ENCODE data around the gene STXBP1.
"Not testable (repeated sequence)": the region's sequence is repeated elsewhere in the genome, so short reads cannot be mapped to it uniquely, and the experiment has no call there.

Gene STXBP1

GRCh38 chr9:127614961-127615360 is 2.9 kb downstream of the STXBP1 start:
- DNase-seq (ENCODE audit: low read depth in 2 of 2): no peak

- DNase-seq (ENCODE audit: low read depth in 2 of 2): not testable (repeated sequence)
These were observed 9.4 kb downstream of the STXBP1 start for GRCh38 chr9:127621339-127621970.

DNA sequence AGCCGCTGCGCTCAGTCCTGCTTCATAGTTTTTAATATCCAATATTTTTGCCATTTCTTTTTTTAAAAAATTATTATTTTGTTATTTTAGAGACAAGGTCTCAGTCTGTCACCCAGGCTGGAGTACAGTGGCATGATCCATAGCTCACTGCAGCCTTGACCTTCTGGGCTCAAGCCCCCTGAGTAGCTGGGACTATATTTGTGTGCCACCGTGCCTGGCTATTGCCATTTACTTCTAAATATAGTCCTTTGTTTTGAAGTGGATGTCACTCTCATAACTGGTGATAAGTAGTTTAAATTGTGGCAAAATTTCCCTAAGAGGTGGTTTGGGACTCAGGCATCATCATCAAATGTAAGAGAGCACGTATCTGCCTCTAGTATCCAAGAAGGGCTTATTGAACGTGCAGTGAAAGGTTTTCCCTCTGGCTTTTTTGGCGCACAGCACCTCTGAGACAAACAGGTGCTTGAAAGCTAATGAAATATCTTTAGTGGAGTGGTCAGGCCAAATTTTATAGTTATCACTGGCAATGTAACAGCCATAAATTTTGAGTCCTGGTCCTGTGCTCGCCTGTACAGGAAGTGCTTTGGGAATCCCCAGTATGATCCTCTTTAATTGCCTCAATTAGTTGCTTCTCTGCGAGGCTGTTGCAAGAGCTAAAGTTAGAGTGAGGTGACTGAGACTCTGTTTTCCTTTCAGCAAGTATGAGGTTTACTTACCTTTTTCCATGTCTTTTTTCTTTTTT is 14.8 kb downstream of the STXBP1 start:
- no peak for DNase-seq (ENCODE audit: low read depth in 2 of 2)

DNA sequence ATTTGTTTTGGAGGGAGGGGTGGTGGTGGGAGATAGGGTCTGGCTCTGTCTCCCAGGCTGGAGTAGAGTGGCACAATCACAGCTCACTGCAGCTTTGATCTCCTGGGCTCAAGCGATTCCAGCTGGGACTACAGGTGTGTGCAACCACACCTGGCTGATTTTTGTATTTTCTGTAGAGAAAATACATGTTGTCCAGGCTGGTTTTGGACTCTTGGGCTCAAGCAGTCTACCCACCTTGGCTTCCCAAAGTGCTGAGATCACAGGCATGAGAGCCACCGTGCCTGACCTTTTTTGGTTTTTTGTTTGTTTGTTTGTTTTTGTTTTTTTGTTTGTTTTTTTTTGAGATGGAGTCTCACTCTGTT is 15.4 kb downstream of the STXBP1 start:
- no peak for DNase-seq (ENCODE audit: low read depth in 2 of 2)

DNA sequence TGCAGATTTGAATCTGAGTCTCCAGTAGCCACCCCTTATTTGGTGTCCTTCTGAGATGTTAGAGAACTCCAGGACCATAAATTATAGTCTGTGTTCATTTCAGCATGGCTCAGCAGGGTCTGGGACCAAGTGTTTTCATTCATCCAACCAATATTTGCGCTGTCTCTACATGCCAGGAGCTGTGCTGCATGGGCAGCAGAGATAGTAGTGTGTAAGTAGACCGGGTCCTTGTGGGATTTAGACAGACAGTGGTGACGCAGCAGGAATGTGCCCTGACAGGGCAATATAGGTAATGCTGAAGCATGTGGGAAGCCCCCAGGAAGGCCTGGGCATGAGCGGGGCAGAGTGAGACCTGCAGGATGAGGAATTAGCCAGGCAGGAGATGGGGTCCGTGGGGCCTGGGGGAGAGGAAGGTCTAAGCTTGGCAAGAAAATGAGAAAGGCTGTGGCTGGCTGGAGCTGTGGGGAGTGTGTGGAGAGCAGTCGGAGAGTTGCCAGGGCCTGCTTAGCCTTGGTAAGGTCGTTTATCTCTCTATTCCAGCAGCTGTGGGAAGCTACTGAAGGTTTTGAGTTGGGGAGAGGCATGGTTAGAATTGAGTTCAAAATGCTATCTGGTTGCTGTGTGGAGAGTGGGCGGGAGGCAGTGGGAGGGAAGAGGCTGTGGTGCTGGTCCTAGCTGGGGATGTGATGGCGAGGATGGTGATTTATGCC is 16.8 kb downstream of the STXBP1 start:
- DNase-seq (ENCODE audit: low read depth in 2 of 2): no peak

- DNase-seq (ENCODE audit: low read depth in 2 of 2): no peak
These were observed 17.5 kb downstream of the STXBP1 start for GRCh38 chr9:127629468-127630081.

- no peak for DNase-seq (ENCODE audit: low read depth in 2 of 2)
These were observed 21.3 kb downstream of the STXBP1 start for GRCh38 chr9:127633216-127633862.

DNA sequence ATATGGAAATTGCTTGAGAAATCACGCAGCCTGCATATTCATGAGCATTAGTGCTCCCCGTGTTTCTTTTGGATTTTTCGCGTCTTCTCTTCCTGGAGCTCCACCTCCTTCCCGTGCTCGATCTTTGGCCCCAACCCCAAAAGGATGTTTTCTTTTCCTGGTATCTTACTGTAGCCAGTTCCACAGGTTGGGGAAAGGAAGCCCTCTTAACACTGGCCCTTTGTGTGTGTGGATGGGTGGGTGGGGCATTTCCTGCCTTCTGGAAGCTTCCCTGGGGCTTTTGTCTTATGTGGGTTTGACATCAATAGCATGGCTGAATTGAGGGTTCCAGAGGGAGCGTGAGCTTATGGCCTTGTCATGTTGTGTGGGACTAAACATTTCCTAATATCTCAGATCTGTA is 21.9 kb downstream of the STXBP1 start:
- DNase-seq (ENCODE audit: low read depth in 2 of 2): no peak

- no peak for DNase-seq (ENCODE audit: low read depth in 2 of 2)
These were observed 22.6 kb downstream of the STXBP1 start for GRCh38 chr9:127634698-127635097.

DNA sequence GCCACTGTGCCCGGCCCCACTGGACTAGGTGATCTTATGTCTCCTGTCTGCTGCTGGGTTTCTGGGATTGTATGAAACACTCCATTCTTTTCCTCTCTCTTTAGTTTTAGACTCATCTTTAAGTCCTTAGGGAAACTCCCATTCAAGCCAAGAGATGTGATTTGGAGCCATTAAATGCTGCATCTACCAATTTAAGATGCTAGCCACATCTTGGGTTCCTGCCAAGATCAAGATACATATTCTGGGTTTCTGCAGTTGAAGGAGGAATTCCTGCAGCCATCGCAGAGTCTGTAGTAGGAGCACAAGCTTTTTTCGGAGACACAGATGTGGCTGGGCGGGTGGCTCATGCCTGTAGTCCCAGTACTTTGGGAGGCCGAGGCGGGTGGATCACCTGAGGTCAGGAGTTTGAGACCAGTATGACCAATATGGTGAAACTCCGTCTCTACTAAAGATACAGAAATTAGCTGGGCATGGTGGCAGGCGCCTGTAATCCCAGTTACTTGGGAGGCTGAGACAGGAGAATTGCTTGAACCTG is 23.2 kb downstream of the STXBP1 start:
- no peak for DNase-seq (ENCODE audit: low read depth in 2 of 2)

DNA sequence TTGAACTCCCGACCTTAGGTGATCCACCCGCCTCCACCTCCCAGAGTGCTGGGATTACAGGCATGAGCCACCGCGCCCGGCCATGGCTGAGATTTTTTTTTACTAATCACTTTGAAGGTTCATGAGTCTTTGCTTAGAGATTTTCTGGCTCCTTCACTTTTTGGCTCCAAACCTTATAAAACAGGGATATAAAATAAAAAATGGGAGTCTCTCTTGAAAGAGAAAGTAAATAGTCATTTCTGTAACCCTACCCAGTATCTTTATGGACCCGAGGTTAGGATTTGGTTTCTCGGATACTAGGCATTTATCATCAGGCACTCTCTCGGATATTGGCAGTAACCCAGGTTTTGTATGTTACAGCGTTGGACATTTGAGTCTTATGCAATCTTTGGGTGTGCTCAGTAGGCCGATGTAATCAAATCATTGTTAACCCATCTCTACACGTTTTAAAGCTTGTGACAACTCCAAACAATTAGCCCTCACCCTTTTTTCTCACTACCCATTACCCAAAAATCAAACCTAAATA is 25.3 kb downstream of the STXBP1 start:
- no peak for DNase-seq (ENCODE audit: low read depth in 2 of 2)

DNA sequence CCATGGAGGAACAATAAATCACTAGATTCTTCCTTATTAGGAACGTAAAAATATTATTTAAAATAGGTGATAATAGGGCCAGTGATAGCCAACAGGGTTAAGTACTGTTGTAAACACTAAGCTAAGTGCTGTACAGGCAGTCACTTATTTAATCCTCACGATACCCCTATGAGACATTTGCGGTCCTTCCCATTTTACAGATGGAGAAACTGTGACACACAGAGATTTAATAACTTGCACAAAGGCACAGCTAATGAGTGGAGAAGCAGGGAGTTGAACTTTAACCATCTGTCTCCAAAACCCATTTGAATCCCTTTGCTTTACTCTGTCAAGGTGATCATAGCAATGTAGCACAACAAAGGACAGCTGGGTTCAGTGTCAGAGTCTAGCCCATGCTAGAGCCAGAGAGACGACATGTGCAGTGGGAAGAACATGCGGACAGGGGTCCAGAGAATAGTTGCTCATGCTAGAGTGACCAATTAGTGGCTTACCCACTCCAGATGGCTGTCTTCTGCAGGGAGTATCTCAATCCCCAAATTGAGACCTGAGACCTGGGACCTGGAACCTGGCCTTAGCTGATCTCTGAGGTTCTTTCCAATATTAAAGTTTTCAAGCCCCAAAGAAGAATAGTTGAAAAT is 28.9 kb downstream of the STXBP1 start:
- DNase-seq (ENCODE audit: low read depth in 2 of 2): no peak

DNA sequence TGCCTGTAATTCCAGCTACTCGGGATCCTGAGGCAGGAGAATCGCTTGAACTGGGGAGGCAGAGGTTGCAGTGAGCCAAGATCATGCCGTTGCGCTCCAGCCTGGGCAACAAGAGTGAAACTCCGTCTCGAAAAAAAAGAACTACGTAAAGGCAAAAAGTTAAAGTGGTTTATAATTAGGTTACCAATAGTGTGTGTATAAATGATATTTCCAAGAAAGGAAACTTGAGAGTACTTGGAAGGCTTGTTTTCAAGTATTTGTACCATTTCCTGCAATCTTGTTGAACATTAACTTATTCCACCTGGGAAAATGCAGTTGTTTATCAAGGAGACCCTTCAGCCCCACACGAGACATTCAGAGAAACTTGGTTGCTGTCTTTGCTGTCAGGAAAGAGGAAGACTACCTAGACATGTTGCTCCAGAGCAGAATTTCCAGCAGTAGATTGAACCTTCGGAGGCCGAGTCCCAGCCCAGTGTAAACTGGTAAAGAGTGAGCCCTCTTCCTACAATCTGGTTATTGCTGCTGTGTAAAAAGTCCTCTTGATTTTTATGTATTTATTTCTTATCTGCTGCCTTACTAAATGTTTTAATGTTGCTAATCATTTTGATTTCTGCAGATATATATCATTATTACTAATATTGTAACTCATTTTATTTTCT is 30.1 kb downstream of the STXBP1 start:
- no peak for DNase-seq (ENCODE audit: low read depth in 2 of 2)

- no peak for DNase-seq (ENCODE audit: low read depth in 2 of 2)
These were observed 32.2 kb downstream of the STXBP1 start for GRCh38 chr9:127644146-127644827.

GRCh38 chr9:127644943-127645342 is 32.9 kb downstream of the STXBP1 start:
- DNase-seq (ENCODE audit: low read depth in 2 of 2): no peak

DNA sequence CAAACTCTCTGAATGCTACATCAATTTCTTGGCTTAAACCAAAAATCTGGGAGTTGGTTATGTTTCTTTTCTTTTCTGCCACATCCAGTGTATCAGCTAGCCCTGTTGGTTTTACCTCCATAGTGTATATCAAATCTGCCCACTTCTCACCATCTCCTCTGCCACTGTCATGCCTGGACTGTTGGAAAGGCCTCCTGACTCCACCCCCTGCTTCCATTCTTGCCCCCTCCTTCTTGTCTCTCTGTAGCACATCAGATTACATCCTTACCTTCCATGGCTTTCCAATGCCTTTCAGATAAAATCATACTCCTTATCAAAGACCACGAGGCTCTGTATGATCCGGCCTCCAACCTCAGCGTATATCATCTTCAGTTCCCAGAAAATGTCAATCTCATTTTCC is 35.4 kb downstream of the STXBP1 start:
- DNase-seq (ENCODE audit: low read depth in 2 of 2): no peak

DNA sequence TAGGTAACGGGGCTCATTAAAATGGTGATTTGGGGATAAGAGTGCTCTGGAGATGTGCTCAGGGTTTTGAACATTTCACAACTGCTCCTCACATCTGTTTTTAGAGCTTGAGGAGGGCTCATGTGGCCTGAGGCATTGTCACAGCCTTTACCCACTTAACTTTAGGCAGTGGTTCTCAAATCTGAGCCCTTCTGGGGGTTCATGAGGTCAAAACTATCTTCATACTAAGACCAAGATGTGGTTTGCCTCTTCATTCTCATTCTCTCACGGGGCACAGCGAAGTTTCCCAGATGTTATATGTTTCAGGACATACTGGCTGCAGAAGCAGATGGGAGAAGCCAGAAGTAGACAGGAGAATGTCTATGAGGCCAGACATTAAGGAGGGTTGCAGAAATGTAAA is 38.4 kb downstream of the STXBP1 start:
- no peak for DNase-seq (ENCODE audit: low read depth in 2 of 2)

DNA sequence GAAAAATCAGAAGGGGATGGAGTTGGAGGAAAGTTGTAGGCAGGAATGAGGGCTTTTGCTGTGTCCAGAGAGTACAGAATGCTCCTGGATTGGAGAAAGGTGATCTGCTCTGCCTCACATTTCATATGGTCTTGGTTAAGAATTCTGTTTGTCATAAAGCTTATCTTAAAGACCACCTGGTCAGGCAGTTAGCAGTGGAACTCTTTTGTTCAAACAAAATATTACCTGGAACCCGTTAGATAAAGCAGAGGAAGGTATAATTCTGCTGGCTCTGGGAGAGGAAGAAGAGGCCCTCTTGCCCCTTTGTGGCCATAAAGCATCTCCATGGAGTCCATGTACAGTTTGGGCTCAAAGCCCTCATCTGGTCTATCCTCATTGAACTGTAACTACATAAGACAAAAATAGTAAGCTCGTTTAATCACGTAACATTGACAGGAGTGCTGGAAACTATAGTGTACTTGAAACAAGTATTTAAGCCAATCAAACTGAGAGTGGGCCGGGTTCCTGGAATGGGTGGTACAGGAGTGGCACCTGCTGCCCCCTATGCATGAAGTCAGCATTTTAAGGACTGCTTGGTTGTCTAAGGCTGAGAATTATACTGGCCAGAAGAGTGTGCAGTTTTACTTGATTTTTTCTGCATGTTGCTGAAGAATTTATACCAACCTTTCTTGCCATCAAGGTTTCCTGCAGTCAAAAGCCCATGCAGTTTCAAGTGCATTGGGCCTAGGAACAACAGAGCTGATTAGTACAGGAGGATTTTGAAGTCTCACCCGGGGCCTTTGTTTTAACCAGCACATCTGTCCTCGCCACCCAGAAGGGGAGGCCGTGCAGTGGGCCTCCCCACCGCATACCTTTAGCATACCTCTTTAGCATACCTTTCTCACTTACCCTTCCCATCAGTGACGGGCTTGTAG is 39.9 kb downstream of the STXBP1 start:
- DNase-seq (ENCODE audit: low read depth in 2 of 2): no peak

DNA sequence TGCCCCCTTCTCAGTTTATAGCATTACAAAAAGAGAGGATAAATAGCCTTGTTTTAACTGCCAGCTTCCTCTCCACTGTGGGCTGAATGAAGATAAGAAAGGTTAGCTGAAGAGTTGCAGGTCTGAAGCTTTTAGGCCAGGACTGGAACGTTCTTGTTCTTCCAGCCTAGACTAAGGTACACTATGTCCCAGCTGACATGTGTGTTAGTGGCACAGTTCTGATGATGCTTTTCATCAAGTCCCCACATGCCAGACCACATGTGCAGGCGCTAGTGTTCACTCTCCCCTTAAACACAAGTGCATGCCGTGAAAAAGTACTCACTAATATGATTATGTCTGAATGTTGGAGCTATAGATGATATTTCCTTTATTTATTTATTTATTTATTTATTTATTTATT is 40.7 kb downstream of the STXBP1 start:
- DNase-seq (ENCODE audit: low read depth in 2 of 2): no peak

Data from stimulated activated CD4-positive, alpha-beta T cell treated with anti-CD3 and anti-CD28 coated beads, Interleukin-1b, Interleukin-23, amount 100 ng/mL, for 1 hour (primary cell).